CD14-positive monocyte (primary cell): ENCODE data around the gene TNNT1. TPM values are rescaled to one million over a fixed set of nuclear protein-coding genes. Genes with fewer than 3 reads are reported as not detected.

Experiments
- DNase-seq, 3 donors: peaks; one replicate each; pipeline ENCODE4 v3.0.0-alpha.2; 2011 to 2022
- H2AFZ ChIP-seq: 2 replicates; pipeline ENCODE4 v1.6.0; 2012; ENCODE audit warnings: mild to moderate bottlenecking, low read depth, low read length, inconsistent platforms; ENCODE audit not compliant: insufficient read depth, poor library complexity, severe bottlenecking
- H3K27ac ChIP-seq, 2 donors: 1 replicate in 1 of 2; 2 replicates in 1 of 2; pipeline ENCODE4 v1.5.1; 2012 to 2013; ENCODE audit warnings: low read length in 2 of 2, control low read depth in 1 of 2, inconsistent platforms in 1 of 2, low read depth in 1 of 2, mild to moderate bottlenecking in 1 of 2
- H3K27me3 ChIP-seq, 2 donors: one replicate each; pipeline versions ENCODE4 v1.6.0 to v1.6.1; 2011 to 2013; ENCODE audit warnings: low read length in 2 of 2; ENCODE audit not compliant: control insufficient read depth in 2 of 2, insufficient read depth in 2 of 2
- H3K36me3 ChIP-seq, 2 donors: replicated peaks in 1 of 2; 1 replicate in 1 of 2; 2 replicates in 1 of 2; pipeline versions ENCODE4 v1.5.1 to v1.6.1; 2012 to 2013; ENCODE audit warnings: low read length in 2 of 2, control low read depth in 1 of 2, inconsistent platforms in 1 of 2, mild to moderate bottlenecking in 1 of 2; ENCODE audit not compliant: insufficient read depth in 2 of 2, control insufficient read depth in 1 of 2
- H3K4me1 ChIP-seq, 2 donors: 1 replicate in 1 of 2; 2 replicates in 1 of 2; pipeline versions ENCODE4 v1.5.1 to v1.6.1; 2012 to 2013; ENCODE audit warnings: low read length in 2 of 2, control low read depth in 1 of 2, inconsistent platforms in 1 of 2, mild to moderate bottlenecking in 1 of 2, moderate library complexity in 1 of 2; ENCODE audit not compliant: insufficient read depth in 2 of 2, control insufficient read depth in 1 of 2
- H3K4me2 ChIP-seq: replicated peaks from 2 replicates; pipeline ENCODE3; 2012; ENCODE audit warnings: low read length, moderate library complexity, mild to moderate bottlenecking; ENCODE audit not compliant: poor library complexity, severe bottlenecking; ENCODE audit errors: extremely low read depth
- H3K4me3 ChIP-seq, 3 experiments: fragments of 200-600 bp in 1 of 3; sonication (generic) in 1 of 3; replicated peaks in 1 of 3; 1 replicate in 2 of 3; 2 replicates in 1 of 3; pipeline ENCODE4 v1.5.1; 2011 to 2013; ENCODE audit warnings: low read length in 3 of 3, mild to moderate bottlenecking in 3 of 3, control low read depth in 2 of 3, low read depth in 2 of 3, inconsistent platforms in 1 of 3, moderate library complexity in 1 of 3
- H3K79me2 ChIP-seq: 2 replicates; pipeline ENCODE4 v1.6.0; 2012; ENCODE audit warnings: mild to moderate bottlenecking, control low read depth, inconsistent platforms, low read length, moderate library complexity; ENCODE audit not compliant: insufficient read depth
- H3K9ac ChIP-seq: 2 replicates; pipeline ENCODE4 v1.6.0; 2017; ENCODE audit warnings: low read length, mild to moderate bottlenecking; ENCODE audit not compliant: insufficient read depth, poor library complexity, severe bottlenecking
- H3K9me3 ChIP-seq, 2 donors: replicated peaks in 1 of 2; 1 replicate in 1 of 2; 2 replicates in 1 of 2; pipeline versions ENCODE4 v1.5.1 to v1.6.1; 2012 to 2013; ENCODE audit warnings: low read length in 2 of 2, control low read depth in 1 of 2; ENCODE audit not compliant: control insufficient read depth in 1 of 2, insufficient read depth in 1 of 2
- H4K20me1 ChIP-seq: 2 replicates; pipeline ENCODE4 v1.6.0; 2012; ENCODE audit warnings: mild to moderate bottlenecking, low read length, control low read depth, moderate library complexity; ENCODE audit not compliant: insufficient read depth
- H3K27ac Mint-ChIP-seq, 7 donors: one replicate each; pipeline ENCODE4 v1.8.0; 2020; ENCODE audit warnings: mild to moderate bottlenecking in 7 of 7, mixed read lengths in 7 of 7, moderate library complexity in 6 of 7, inconsistent platforms in 2 of 7
- H3K27me3 Mint-ChIP-seq, 3 donors: one replicate each; pipeline ENCODE4 v1.8.0; 2021 to 2022; ENCODE audit warnings: low read depth in 3 of 3, mild to moderate bottlenecking in 3 of 3, mixed read lengths in 3 of 3, moderate library complexity in 3 of 3, inconsistent platforms in 1 of 3
- H3K36me3 Mint-ChIP-seq, 2 donors: one replicate each; pipeline ENCODE4 v1.8.0; 2020; ENCODE audit warnings: mixed read lengths in 2 of 2, inconsistent platforms in 1 of 2, mild to moderate bottlenecking in 1 of 2
- H3K4me1 Mint-ChIP-seq: one replicate; pipeline ENCODE4 v1.8.0; 2020; ENCODE audit warnings: mild to moderate bottlenecking, mixed read lengths
- H3K4me3 Mint-ChIP-seq, 2 donors: one replicate each; pipeline ENCODE4 v1.8.0; 2020; ENCODE audit warnings: mild to moderate bottlenecking in 2 of 2, mixed read lengths in 2 of 2, moderate library complexity in 1 of 2
- H3K9me3 Mint-ChIP-seq, 7 donors: one replicate each; pipeline ENCODE4 v1.8.0; 2020 to 2022; ENCODE audit warnings: mixed read lengths in 7 of 7, mild to moderate bottlenecking in 6 of 7, moderate library complexity in 6 of 7, inconsistent platforms in 2 of 7
- CTCF ChIP-seq: fragments of 200-600 bp; IDR thresholded peaks from one replicate; pipeline ENCODE4 v1.8.0; 2022; ENCODE audit warnings: antibody characterized with exemption, mild to moderate bottlenecking
- WGBS: methylation state at CpG from one replicate; pipeline ENCODE4 v1.1.5; 2013; ENCODE audit warnings: missing lambda C conversion rate; ENCODE audit not compliant: insufficient coverage; 5-methylcytosine and 5-hydroxymethylcytosine counted together
- intact Hi-C, 2 donors: fragments of 100-400 bp; cut with micrococcal nuclease; formaldehyde crosslinking; loops; one replicate each; pipeline versions ENCODE4 v1.15.0 to v1.15.1; 2023
- polyA plus RNA-seq, 3 donors: library from polyadenylated mRNA; depleted of rRNA in 1 of 3; unstranded in 2 of 3; stranded (reverse) in 1 of 3; fragments of 300-500 nt in 2 of 3; fragments of >200 nt in 1 of 3; fragmentation: Illumina TruSeq in 2 of 3; gene quantifications; 1 replicate in 2 of 3; 2 replicates in 1 of 3; pipeline ENCODE4 v1.2.3, GENCODE V29; 2012 to 2021

TNNT1 gene
- polyA plus RNA-seq, 3 donors: 9.4 to 41.9 (median 9.8) TPM

GRCh38 chr19:55181740-55182139 lies 32.7 kb upstream of the TNNT1 start:
- peak overlapping the region in 1 of 2 donors; percentile 46 for H3K4me3 Mint-ChIP-seq
- H3K27me3 Mint-ChIP-seq: peaks cover 60 to 67% (median 63%) of the 10 kb centered on the region in 3 donors
- H3K36me3 Mint-ChIP-seq: peaks cover 2 to 5% of the 10 kb centered on the region in 2 donors
- Histone ChIP-seq H3K4me3 (no peak overlapping the region), H3K27ac (no peak overlapping the region), H3K9me3 (peaks cover 5 to 11% of the 10 kb centered on the region in 2 donors), H2AFZ (no peak overlapping the region), H3K9ac (no peak overlapping the region), H3K4me2 (no peak overlapping the region), H4K20me1 (no peaks in the 10 kb centered on the region), H3K27me3 (peaks cover 18 to 53% of the 10 kb centered on the region in 2 donors), H3K79me2 (no peaks in the 10 kb centered on the region), H3K4me1 (peaks cover 10 to 15% of the 10 kb centered on the region in 2 donors), H3K36me3 (no peaks in the 10 kb centered on the region)
- no peak for TF ChIP-seq CTCF
- intact Hi-C loops: no loop called here
- peaks cover 4 to 21% (median 13%) of the 10 kb centered on the region in 7 donors for H3K9me3 Mint-ChIP-seq
- no peak overlapping the region for H3K27ac Mint-ChIP-seq
- DNase-seq: no peak
- H3K4me1 Mint-ChIP-seq: peaks cover 13% of the 10 kb centered on the region
- WGBS: 54% methylated on average over 14 of the region's 20 CpGs

DNA sequence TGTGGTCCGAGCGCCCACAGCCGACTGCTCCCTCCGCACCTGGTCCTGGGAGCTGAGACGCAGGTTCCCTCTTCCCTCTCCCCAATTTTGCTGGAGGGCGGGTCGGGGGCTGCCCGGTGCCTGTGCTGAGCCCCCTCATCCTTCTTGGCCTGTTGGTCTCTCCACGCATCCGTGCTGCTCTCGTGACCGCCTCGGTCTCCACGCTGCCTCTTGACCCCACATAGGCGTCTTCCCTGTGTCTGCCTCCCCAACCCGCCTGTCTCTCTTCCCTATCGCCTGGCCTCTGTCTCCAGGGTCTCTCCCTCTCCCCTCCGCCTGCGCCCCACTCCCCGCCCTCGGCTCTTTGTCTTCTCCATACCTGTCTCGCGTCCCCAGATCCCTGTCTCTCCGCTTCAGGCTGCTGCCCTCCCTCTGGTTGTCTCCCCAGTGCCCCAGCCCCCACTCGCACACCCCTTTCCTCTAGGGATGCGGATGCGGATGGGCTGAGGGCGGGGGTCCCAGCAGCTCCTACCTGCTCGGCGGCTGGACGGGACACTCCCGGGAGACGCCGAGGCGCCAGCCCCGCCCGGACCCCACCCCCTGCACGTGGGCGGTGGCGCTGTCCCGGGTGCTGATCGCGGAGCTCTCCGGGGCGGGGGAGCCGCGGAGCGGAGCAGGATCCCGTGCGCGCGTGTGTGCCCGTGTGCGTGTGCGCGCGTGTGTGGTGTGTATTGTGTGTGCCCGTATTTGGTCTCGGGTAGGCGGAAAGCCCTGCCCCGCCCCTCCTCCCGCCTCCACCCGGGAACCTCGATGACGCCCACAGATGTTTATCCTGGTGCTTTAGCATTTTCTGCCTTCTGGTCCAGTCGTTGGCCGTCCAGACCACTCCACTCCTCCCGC lies 30.8 kb upstream of the TNNT1 start, which contains the start of gene SYT5:
Gene SYT5, minus strand, starts transcription at position 684 of the 879 bp plus-strand sequence. CDS start 1,248 bp downstream, outside the sequence.
- Histone ChIP-seq H3K9me3 (peaks cover 10 to 20% of the 10 kb centered on the region in 2 donors), H4K20me1 (no peaks in the 10 kb centered on the region), H2AFZ (no peak within 1 kb of the TSS), H3K4me2 (peak within 1 kb of the TSS; percentile 56), H3K27me3 (peaks cover 20 to 72% of the 10 kb centered on the region in 2 donors), H3K9ac (no peak within 1 kb of the TSS), H3K4me1 (peaks cover 10 to 15% of the 10 kb centered on the region in 2 donors), H3K27ac (no peak within 1 kb of the TSS), H3K4me3 (peak within 1 kb of the TSS in 1 of 3 experiments; percentile 45), H3K79me2 (no peaks in the 10 kb centered on the region), H3K36me3 (no peaks in the 10 kb centered on the region)
- Mint-ChIP-seq H3K4me1 (peaks cover 13% of the 10 kb centered on the region), H3K4me3 (peak within 1 kb of the TSS; percentile 43 to 89), H3K36me3 (peaks cover 2 to 5% of the 10 kb centered on the region in 2 donors), H3K9me3 (peaks cover 7 to 25% (median 21%) of the 10 kb centered on the region in 7 donors), H3K27me3 (peaks cover 69 to 80% (median 76%) of the 10 kb centered on the region in 3 donors), H3K27ac (peak within 1 kb of the TSS in 4 of 7 donors; percentile 11 to 71 (median 48))
- WGBS: 1% methylated on average over 60 of the region's 68 CpGs
- intact Hi-C loops: no loop called here
- no peak for TF ChIP-seq CTCF
- no peak for DNase-seq
